HuH-7 (cell line): ENCODE measurements around the gene TRIM24.

Experiments used
- DNase-seq: peaks from one replicate; pipeline ENCODE4 v3.0.0; 2011; ENCODE audit warnings: low spot score

Gene TRIM24

DNA sequence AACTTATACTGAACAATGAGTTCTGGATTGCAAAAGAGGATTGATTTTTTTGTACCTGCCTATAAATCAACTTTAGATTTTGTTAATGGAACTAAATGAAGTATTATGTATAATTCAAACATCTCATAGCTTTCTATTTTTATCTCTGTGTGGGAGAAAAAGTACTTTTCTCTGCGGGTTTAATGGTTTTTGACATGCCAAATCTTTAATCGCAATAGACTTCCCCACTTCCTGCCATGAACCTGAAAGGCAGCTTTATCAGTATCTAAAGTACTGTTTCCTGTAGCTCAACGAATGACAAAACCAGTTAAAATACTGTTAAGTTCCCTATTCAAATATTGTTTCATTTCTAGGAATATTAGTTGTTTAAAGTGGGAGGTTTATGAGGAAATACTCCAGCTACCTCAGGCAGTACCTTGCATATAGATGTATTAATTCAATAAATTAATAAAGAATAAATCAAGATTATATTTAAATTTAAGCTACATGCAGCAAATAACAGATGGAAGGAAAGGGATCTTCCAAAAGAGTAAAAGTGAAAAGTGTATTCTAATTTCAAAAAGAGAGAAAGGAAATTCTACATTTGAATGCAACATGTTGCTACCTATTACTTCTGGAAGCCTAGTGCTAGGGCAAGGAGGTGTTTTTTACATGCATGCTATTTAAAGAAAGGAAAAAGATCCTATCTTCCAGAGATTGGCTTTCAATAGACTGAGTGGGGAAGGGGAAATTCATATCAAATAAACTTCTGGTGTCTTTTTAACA, 165.2 kb downstream of the TRIM24 start:
- no peak for DNase-seq

DNA sequence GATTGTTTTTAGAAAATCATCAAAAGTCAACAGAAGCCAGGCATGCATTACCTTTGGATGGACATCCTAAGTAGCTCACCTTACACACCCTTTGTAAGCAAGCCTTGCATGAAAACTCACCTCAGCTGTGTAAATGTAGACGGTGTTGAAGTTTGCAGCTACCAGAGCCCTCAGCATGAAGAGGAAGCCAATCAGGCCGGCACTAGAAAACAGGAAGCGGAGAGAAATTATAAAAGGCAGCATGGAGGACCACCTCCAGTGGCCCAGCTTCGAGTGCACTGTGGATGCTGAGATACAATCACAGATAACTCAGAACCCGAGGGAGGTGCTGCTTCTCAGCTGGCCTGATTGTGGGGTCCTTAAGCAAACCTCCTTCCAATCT, 165.8 kb downstream of the TRIM24 start:
- DNase-seq: no peak

DNA sequence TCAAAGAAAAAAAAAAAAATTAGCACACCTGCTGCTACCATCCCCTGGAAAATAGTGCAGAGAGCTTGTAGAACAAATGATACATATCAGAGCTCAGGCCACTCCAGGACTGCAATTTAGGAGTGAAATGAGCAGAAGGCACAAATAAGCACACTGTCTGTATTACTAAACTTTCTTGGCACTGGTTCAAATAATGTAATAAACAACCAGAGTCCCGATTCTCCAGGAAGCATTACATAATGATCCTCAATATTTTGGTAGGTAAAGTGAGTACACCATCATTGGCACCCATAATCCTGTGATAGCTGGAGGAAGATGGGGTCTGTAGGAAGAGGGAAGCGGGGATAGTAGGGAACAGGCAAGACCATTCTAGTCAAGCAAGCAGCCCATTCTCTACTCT, 166.8 kb downstream of the TRIM24 start:
- DNase-seq: no peak

DNA sequence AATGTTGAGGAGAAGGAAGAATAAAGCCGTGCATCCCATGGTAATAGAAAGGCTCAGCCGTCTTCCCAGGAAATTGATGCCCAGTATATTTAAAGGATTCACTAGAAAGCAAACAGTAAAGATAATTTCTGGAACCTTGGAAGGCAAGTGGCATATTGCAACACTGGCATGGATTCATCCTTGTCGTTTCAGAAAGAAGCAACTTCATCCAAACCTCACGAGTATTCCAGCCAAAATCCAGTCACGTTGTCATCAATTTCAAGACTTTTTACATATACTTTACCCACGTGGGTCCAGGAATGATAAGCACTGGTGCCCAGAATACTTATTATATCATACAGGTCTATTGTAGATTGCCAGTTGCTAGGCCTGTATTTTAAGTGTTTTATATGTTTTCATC, 167.3 kb downstream of the TRIM24 start:
- no peak for DNase-seq

DNA sequence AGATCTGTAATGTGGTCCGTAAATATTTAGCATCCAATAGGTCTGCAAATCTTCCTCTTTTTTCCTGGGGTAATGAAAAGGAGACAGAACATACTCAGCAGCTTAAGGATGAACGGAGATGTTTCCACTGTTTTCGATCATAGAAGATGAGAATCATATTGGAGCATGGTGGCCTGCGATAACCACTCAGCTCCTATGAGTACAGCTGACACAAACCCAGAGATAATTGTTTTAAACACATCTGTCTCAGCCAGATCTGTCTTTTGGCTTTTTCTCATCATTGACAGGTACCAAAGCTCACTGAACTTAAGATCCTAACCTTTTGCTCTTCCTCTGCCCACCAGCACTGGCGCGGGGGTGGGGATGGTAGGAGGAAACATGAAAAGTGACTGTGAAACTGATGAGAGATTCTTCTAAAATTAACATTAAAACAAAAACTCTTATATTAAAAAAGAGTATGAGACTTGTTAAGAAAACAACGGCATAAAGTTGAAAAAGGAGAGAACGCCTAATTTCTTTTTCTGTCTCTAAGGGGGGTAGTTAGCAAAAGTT, 170.1 kb downstream of the TRIM24 start:
- DNase-seq: no peak

DNA sequence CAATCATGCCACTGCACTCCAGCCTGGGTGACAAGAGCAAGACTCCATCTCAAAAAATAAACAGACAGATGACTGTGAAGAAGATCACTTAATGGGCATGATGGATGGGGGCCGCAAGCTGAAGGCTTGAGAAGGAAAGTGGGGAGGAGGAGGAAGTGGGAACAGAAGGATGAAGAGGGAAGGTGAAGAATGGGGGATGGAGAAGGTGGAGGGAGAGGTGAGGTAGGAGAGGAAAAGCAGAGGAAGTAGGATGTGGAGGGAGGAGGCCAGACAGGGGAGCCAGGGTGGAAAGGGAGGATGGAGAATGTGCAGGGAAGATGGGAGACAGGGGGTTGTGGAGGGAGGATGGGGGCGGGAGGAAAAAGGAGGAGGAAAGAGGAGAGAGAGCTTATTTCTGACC, 172.3 kb downstream of the TRIM24 start:
- DNase-seq: no peak

DNA sequence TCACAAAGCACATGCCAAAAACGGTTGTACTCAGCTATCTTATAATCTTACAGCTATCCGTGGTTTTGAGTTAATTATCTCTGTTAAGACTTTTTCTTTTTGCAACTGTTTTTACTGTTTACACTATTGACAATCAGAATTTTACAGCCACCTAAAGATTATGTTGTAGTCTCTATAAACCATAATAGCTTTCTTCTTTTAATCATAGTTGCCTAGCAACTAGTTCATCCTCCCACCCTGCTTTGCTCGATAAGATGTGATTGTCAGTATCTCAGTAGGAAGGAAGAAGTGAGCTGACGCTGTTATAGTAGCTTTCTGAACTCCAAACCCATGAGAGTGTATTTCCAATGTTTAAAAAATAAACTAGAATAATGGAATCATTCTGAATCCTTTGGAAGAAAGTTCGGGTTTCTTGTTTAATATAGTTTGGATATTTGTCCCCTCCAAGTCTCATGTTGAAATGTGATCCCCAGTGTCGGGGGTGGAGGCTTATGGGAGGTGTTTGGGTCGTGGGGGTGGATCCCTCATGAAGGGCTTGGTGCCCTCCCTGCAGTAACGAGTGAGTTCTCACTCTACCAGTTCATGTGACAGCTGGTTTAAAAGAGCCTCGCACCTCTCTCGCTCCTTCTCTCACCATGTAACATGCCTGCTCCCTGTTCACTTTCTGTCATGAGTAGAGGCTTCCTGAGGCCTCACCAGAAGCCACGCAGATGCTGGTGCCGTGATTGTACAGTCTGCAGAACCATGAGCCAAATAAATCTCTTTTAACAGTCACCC, 173.0 kb downstream of the TRIM24 start:
- DNase-seq: no peak
